Ovary (tissue), 9 donors: ENCODE results near the gene YPEL1. TPM values are rescaled to one million over a fixed set of nuclear protein-coding genes. Genes with fewer than 3 reads are reported as not detected.

Source experiments
- DNase-seq, 5 donors: peaks; one replicate each; pipeline ENCODE4 v3.0.0-alpha.2; 2019 to 2020
- H3K27ac ChIP-seq, 2 donors: fragments of 200-600 bp; one replicate each; pipeline versions ENCODE4 v1.5.1 to v1.8.0; 2019 to 2022
- H3K27me3 ChIP-seq: fragments of 200-600 bp; one replicate; pipeline ENCODE4 v1.8.0; 2022
- H3K36me3 ChIP-seq: fragments of 200-600 bp; sonication (generic); one replicate; pipeline ENCODE4 v1.5.1; 2019
- H3K4me1 ChIP-seq: one replicate; pipeline ENCODE4 v1.8.1; 2013; ENCODE audit warnings: mild to moderate bottlenecking, moderate library complexity; ENCODE audit not compliant: insufficient read depth
- H3K4me3 ChIP-seq: fragments of 200-600 bp; sonication (generic); one replicate; pipeline ENCODE4 v1.5.1; 2017
- H3K9me3 ChIP-seq, 2 donors: fragments of 200-600 bp in 1 of 2; sonication (generic) in 1 of 2; one replicate each; pipeline versions ENCODE4 v1.5.1 to v1.8.1; 2013 to 2019; ENCODE audit warnings: mild to moderate bottlenecking in 1 of 2, moderate library complexity in 1 of 2
- EP300 ChIP-seq: sonication (generic); formaldehyde crosslinking; IDR thresholded peaks from one replicate; pipeline ENCODE4 v1.6.1; 2017; ENCODE audit warnings: antibody characterized with exemption
- POLR2A ChIP-seq: fragments of 450-650 bp; IDR thresholded peaks from one replicate; pipeline ENCODE4 v1.6.1; 2017; ENCODE audit warnings: antibody characterized with exemption, mild to moderate bottlenecking, moderate library complexity
- WGBS, 3 donors: extraction: QIAGEN DNeasy Blood & Tissue Kit in 1 of 3; methylation state at CpG; one replicate each; pipeline versions ENCODE4 v1.1.5 to v1.1.7; 2013 to 2017; 5-methylcytosine and 5-hydroxymethylcytosine counted together
- intact Hi-C, 4 donors: fragments of 100-400 bp; cut with DNase I; formaldehyde crosslinking; loops; one replicate each; pipeline versions ENCODE4 v1.11.0 to v1.15.1; 2022 to 2023
- polyA plus RNA-seq, 2 donors: library from polyadenylated mRNA; stranded (reverse); fragments of 200-250 nt in 1 of 2; fragments of 350-450 nt in 1 of 2; fragmentation: Illumina TruSeq in 1 of 2; extraction: RNeasy Lipid Tissue Mini Kit (QIAGEN cat#74804) in 1 of 2; gene quantifications; one replicate each; pipeline ENCODE4 v1.2.3, GENCODE V29; 2013 to 2014
- total RNA-seq, 7 donors: library from RNA; depleted of rRNA in 2 of 7; stranded (reverse); fragments of >200 nt in 2 of 7; fragmentation: NEBNext Ultra II Directional in 3 of 7; extraction: Animal tissue kit (Norgen Biotek cat#: 25700) in 3 of 7; gene quantifications; one replicate each; pipeline versions ENCODE4 v1.1.0 to v1.2.4, GENCODE V29; 2016 to 2023
- TF ChIP-seq, protein P1 (sequence below), 3 donors: fragments of 450-650 bp in 2 of 3; fragments of 200-600 bp in 1 of 3; IDR thresholded peaks; one replicate each; pipeline versions ENCODE4 v1.5.1 to v1.8.0; 2016 to 2022; ENCODE audit warnings: antibody characterized with exemption in 3 of 3, mild to moderate bottlenecking in 1 of 3
- donor health status: DM: no; HTN: no; CAD: no; lungs with moderate emphysema.
- donor health status: DM: no; HTN: no; CAD: no.
- donor health status: Bipolar disorder and iron deficiency.
- donor health status: DM: yes; HTN: yes; CAD: no.
- donor health status: DM: no; HTN: no; CAD: no.
- donor health status: DM: yes; HTN: yes; CAD: no.

YPEL1 gene
- total and polyA plus RNA-seq, 9 donors: 2.9 to 11.4 (median 8.5) TPM

DNA sequence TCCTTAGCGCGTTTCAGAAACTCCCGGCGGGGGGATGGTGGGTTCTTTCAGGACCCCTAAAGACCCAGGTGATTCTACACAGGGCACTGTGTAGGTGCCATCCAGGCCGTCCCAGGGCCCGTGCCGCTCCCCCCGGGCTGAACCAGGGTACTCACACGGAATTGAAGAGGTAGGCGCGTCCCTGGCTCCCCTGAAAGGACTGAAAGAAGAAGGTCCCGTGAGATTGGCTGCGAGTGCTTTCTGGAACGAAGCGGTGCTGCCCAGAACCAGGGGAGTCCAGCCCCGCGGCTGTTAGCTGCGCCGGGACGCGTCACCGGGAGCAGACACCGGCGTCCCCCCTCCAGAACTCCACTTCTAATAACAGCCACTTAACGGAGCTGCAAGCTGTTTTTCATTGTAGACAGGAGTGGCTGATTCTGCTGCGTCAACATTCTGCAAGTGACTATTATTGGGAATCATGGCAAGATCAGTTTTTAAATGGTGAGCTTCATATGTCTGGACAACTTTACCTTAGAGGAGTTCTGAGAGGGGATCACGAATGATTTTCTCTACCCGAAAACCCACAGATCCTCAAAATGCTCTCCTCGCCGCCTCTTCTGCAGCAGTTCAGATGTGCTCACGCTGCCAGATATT lies 31.8 kb downstream of the YPEL1 start:
- Histone ChIP-seq H3K27ac (no peak overlapping the region), H3K9me3 (no peaks in the 10 kb centered on the region), H3K4me1 (no peaks in the 10 kb centered on the region), H3K27me3 (no peaks in the 10 kb centered on the region), H3K4me3 (no peak overlapping the region), H3K36me3 (no peaks in the 10 kb centered on the region)
- no peak for DNase-seq
- intact Hi-C loops: loop anchor here in 1 of 4 donors (10.0 kb wide), 1 partner anchor 61 kb away; no protein-coding TSS in a partner anchor
- whole genome bisulfite sequencing, 3 donors: 90 to 93% (median 91%) methylated on average over 31 of the region's 31 CpGs
- TF ChIP-seq POLR2A (no peak), EP300 (no peak)
- TF ChIP-seq, protein P1, sequence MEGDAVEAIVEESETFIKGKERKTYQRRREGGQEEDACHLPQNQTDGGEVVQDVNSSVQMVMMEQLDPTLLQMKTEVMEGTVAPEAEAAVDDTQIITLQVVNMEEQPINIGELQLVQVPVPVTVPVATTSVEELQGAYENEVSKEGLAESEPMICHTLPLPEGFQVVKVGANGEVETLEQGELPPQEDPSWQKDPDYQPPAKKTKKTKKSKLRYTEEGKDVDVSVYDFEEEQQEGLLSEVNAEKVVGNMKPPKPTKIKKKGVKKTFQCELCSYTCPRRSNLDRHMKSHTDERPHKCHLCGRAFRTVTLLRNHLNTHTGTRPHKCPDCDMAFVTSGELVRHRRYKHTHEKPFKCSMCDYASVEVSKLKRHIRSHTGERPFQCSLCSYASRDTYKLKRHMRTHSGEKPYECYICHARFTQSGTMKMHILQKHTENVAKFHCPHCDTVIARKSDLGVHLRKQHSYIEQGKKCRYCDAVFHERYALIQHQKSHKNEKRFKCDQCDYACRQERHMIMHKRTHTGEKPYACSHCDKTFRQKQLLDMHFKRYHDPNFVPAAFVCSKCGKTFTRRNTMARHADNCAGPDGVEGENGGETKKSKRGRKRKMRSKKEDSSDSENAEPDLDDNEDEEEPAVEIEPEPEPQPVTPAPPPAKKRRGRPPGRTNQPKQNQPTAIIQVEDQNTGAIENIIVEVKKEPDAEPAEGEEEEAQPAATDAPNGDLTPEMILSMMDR (IDR thresholded peaks at IDR 0.05): no peak

DNA sequence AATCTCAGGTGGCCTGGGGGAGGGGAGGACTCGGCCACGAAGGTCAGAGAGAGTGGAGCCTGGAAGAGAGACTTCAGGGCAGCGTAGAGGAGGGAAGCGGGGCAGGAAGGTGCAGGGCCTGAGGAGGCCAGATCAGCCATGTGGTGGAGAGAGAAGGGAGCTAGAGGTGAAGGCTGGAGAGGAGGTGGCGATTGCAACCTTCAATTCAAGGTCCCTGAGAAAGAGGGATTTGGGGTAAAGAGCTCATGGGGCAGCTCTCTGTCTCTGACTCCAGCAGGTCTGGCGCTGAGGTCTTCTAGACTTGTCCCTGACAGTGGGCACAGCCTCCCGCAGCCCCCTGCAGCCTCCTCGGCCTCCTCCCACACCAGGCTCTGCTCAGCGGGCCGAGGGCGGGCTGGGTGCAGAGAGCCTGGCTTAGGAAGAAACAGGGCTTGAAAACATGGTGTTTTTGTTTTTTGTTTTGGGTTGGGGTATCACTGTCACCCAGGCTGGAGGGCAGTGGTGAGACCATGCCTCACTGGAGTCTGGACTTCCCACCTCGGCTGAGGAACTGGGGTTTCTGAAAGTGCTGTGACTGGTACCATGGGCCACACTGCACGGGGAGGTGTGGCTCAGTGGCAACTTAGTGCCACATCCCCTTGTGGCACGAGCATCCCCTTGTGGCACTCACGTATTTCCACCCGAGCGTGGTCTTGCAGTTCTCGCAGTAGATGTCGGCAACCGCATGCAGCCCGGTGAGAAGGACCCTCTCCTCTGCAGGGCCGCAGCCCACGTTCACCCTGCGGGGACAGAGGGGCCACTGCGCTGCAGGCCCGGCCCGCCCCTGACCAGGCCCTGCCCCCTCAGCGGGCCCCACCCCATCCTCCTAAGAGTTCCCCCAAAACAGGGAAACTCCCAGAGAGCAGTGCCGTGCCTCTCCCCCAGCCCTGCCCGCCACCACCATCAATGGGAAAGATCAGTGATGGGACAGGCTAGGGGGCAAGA lies 32.6 kb downstream of the YPEL1 start:
- no peaks in the 10 kb centered on the region for H3K27me3 ChIP-seq
- no peak overlapping the region for H3K27ac ChIP-seq
- no peak for DNase-seq
- no peak overlapping the region for H3K4me3 ChIP-seq
- H3K4me1 ChIP-seq: no peaks in the 10 kb centered on the region
- no peaks in the 10 kb centered on the region for H3K9me3 ChIP-seq
- WGBS, 3 donors: 89 to 93% (median 89%) methylated on average over 30 of the region's 30 CpGs
- intact Hi-C loops: loop anchor here in 1 of 4 donors (10.0 kb wide), 1 partner anchor 62 kb away; no protein-coding TSS in a partner anchor
- no peaks in the 10 kb centered on the region for H3K36me3 ChIP-seq
- TF ChIP-seq POLR2A: no peak
- TF ChIP-seq, protein P1 (IDR thresholded peaks at IDR 0.05): no peak
- no peak for TF ChIP-seq EP300

DNA sequence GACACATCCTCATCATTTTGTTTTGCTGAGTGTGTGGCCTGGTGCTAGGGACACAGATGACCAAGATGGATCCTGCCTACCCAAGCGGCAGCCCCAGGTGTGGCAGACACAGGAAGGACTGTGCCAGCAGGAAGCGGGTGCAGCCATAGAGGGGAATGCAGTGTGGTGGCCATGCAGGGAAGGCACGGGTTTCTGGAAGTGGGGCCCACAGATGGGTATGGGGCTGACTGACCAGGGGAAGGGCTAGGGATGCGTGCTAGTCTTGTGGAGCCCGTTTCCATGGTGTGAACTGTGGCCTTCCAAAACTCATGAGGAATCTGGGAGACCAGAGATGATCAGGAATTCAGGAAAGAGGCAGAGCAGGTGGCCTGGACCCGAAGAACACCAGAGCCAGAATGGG lies 33.5 kb downstream of the YPEL1 start:
- H3K27me3 ChIP-seq: no peaks in the 10 kb centered on the region
- no peaks in the 10 kb centered on the region for H3K4me1 ChIP-seq
- WGBS, 3 donors: 92 to 93% (median 93%) methylated on average over 6 of the region's 6 CpGs
- H3K27ac ChIP-seq: no peak overlapping the region
- intact Hi-C loops: loop anchor here in 1 of 4 donors (10.0 kb wide), 1 partner anchor 63 kb away; no protein-coding TSS in a partner anchor
- no peak for DNase-seq
- no peaks in the 10 kb centered on the region for H3K36me3 ChIP-seq
- TF ChIP-seq POLR2A (no peak), EP300 (no peak)
- TF ChIP-seq, protein P1 (IDR thresholded peaks at IDR 0.05): no peak
- no peak overlapping the region for H3K4me3 ChIP-seq
- H3K9me3 ChIP-seq: no peaks in the 10 kb centered on the region

DNA sequence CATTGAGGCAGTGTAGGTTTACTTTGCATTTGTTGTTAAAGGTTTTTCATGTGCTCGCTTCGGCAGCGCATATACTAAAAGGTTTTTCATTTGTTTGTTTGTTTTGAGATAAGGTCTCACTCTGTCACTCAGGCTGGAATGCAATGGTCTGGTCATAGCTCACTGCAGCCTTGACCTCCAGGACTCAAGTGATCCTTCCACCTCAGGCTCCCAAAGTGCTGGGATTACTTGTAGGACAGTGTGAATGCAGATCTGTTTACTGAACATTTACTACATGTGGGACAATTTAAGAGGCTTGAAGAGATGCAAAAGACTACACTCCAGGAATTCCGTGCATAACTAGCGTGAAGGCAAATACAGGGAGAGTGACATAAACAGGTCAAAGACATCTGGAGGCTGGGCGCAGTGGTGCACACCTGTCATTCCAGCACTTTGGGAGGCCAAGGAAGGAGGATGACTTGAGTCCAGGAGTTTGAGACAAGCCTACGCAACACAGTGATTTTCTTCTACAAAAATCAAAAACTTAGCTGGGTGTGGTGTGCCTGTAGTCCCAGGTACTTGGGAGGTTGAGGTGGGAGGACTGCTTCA lies 34.1 kb downstream of the YPEL1 start:
- Histone ChIP-seq H3K36me3 (no peaks in the 10 kb centered on the region), H3K27me3 (no peaks in the 10 kb centered on the region), H3K4me3 (no peak overlapping the region), H3K9me3 (no peaks in the 10 kb centered on the region), H3K27ac (no peak overlapping the region), H3K4me1 (no peaks in the 10 kb centered on the region)
- intact Hi-C loops: loop anchor here in 1 of 4 donors (10.0 kb wide), 1 partner anchor 63 kb away; no protein-coding TSS in a partner anchor
- WGBS, 3 donors: 94 to 95% (median 94%) methylated on average over 7 of the region's 7 CpGs
- TF ChIP-seq EP300 (no peak), POLR2A (no peak)
- TF ChIP-seq, protein P1 (IDR thresholded peaks at IDR 0.05): no peak
- DNase-seq: no peak
